ENCODE data around the gene MXD1.

The MXD1 gene

DNA sequence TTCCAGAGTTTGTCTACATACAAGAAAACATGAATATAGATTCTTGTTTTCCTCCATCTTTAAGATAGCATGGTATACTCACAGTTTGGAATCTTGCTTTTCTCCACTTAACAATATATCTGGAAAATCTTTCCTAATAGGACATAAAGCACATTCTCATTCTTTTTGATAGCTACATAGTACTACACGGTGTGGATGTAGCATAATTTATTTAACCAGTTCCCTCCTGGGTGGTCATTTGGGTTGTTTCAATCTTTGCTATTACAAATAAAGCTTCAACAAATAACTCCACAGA, 19.7 kb downstream of the MXD1 start:
- H3K27ac ChIP-seq (ENCODE audit: low read depth, low read length) = no peak overlapping the region
- no peak overlapping the region for H3K4me3 ChIP-seq (ENCODE audit: low read depth, low read length)
- H3K36me3 ChIP-seq (ENCODE audit: control insufficient read depth, insufficient read depth, low read length) = peaks cover 8% of the 10 kb centered on the region
- no peaks in the 10 kb centered on the region for H3K27me3 ChIP-seq (ENCODE audit: control insufficient read depth, insufficient read depth, low read length)
- peaks cover 7% of the 10 kb centered on the region; the same call in 1 of the 2 replicates for H3K4me1 ChIP-seq (ENCODE audit: control insufficient read depth, insufficient read depth, low read length)
- H3K9me3 ChIP-seq (ENCODE audit: control insufficient read depth, insufficient read depth, low read depth, low read length) = no peaks in the 10 kb centered on the region
- H3K9ac ChIP-seq (ENCODE audit: low read length) = no peak overlapping the region

GRCh38 chr2:69935011-69935410, 20.1 kb downstream of the MXD1 start:
- peaks cover 8% of the 10 kb centered on the region for H3K36me3 ChIP-seq (ENCODE audit: control insufficient read depth, insufficient read depth, low read length)
- H3K27me3 ChIP-seq (ENCODE audit: control insufficient read depth, insufficient read depth, low read length) = no peaks in the 10 kb centered on the region

GRCh38 chr2:69936906-69937305, 22.0 kb downstream of the MXD1 start:
- H3K27ac ChIP-seq (ENCODE audit: low read depth, low read length) = no peak overlapping the region
- H3K36me3 ChIP-seq (ENCODE audit: control insufficient read depth, insufficient read depth, low read length) = peaks cover 8% of the 10 kb centered on the region
- peaks cover 7% of the 10 kb centered on the region; the same call in 1 of the 2 replicates for H3K4me1 ChIP-seq (ENCODE audit: control insufficient read depth, insufficient read depth, low read length)

More at GRCh38 chr2:69935011-69935410, 20.1 kb downstream of the MXD1 start:
- Histone ChIP-seq H3K9me3 (ENCODE audit: control insufficient read depth, insufficient read depth, low read depth, low read length) (no peaks in the 10 kb centered on the region), H3K27ac (ENCODE audit: low read depth, low read length) (no peak overlapping the region), H3K4me1 (ENCODE audit: control insufficient read depth, insufficient read depth, low read length) (peaks cover 7% of the 10 kb centered on the region; the same call in 1 of the 2 replicates), H3K4me3 (ENCODE audit: low read depth, low read length) (no peak overlapping the region), H3K9ac (ENCODE audit: low read length) (no peak overlapping the region)

DNA sequence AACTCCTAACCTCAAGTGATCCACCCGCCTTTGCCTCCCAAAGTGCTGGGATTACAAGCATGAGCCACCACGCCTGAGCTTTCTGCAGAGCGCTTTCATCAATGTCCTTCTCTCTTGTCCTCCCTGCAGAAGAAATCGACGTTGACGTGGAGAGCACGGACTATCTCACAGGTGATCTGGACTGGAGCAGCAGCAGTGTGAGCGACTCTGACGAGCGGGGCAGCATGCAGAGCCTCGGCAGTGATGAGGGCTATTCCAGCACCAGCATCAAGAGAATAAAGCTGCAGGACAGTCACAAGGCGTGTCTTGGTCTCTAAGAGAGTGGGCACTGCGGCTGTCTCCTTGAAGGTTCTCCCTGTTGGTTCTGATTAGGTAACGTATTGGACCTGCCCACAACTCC, 23.1 kb downstream of the MXD1 start:
- Histone ChIP-seq H3K27me3 (ENCODE audit: control insufficient read depth, insufficient read depth, low read length) (no peaks in the 10 kb centered on the region), H3K36me3 (ENCODE audit: control insufficient read depth, insufficient read depth, low read length) (peaks cover 8% of the 10 kb centered on the region), H3K9ac (ENCODE audit: low read length) (no peak overlapping the region), H3K4me3 (ENCODE audit: low read depth, low read length) (no peak overlapping the region), H3K9me3 (ENCODE audit: control insufficient read depth, insufficient read depth, low read depth, low read length) (no peaks in the 10 kb centered on the region), H3K27ac (ENCODE audit: low read depth, low read length) (no peak overlapping the region), H3K4me1 (ENCODE audit: control insufficient read depth, insufficient read depth, low read length) (peaks cover 7% of the 10 kb centered on the region; the same call in 1 of the 2 replicates)

More at GRCh38 chr2:69936906-69937305, 22.0 kb downstream of the MXD1 start:
- no peaks in the 10 kb centered on the region for H3K27me3 ChIP-seq (ENCODE audit: control insufficient read depth, insufficient read depth, low read length)
- no peak overlapping the region for H3K9ac ChIP-seq (ENCODE audit: low read length)
- no peak overlapping the region for H3K4me3 ChIP-seq (ENCODE audit: low read depth, low read length)
- H3K9me3 ChIP-seq (ENCODE audit: control insufficient read depth, insufficient read depth, low read depth, low read length) = no peaks in the 10 kb centered on the region

GRCh38 chr2:69939722-69940121, 24.8 kb downstream of the MXD1 start:
- Histone ChIP-seq H3K27me3 (ENCODE audit: control insufficient read depth, insufficient read depth, low read length) (no peaks in the 10 kb centered on the region), H3K36me3 (ENCODE audit: control insufficient read depth, insufficient read depth, low read length) (peaks cover 8% of the 10 kb centered on the region), H3K4me3 (ENCODE audit: low read depth, low read length) (no peak overlapping the region), H3K4me1 (ENCODE audit: control insufficient read depth, insufficient read depth, low read length) (peaks cover 7% of the 10 kb centered on the region; the same call in 1 of the 2 replicates), H3K27ac (ENCODE audit: low read depth, low read length) (no peak overlapping the region), H3K9me3 (ENCODE audit: control insufficient read depth, insufficient read depth, low read depth, low read length) (no peaks in the 10 kb centered on the region), H3K9ac (ENCODE audit: low read length) (no peak overlapping the region)

- peaks cover 6% of the 10 kb centered on the region; the same call in 1 of the 2 replicates for H3K36me3 ChIP-seq (ENCODE audit: control insufficient read depth, insufficient read depth, low read length)
Observed at GRCh38 chr2:69940691-69941090, 25.8 kb downstream of the MXD1 start.

DNA sequence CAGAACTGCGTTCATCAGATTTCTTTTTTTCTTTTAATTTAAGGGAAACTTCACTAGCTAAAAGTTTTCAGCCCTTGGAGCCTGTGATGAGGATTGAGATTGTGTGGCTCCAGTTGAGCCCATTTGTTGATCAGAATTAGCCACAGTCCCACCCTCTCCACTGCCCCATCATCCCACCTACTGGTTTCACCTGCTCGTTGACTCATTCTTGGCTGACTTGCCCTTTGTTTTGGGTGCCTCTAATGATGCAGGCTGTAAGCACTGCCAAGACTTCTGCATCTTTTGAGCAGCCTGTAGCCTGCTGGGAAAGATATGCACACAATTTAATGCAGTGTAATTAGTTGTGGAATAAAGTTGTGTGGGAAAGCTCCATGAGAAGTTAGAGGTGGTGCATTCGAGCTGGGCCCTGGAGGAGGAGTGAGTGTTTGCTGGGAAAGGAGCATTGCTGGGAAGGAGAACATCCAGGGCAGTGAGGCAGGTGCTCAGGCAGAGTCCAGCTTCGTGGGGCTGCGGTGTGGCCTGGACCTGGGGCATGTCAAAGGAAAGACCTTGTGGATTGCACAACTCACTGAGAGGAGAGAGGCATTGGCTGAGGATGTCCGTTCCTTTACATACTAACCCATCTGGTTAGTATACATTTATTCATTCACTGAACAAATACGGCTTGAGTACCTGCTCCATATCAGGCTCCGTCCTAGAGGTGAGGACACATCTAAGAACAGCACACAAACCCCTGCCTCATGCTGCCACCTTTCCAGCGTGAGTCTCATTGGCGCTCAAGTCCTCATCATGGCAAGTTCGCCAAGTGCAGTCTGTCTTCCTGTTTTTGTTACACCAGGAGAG, 28.3 kb downstream of the MXD1 start:
- peaks cover 2% of the 10 kb centered on the region; the same call in 1 of the 2 replicates for H3K36me3 ChIP-seq (ENCODE audit: control insufficient read depth, insufficient read depth, low read length)
- H3K4me3 ChIP-seq (ENCODE audit: low read depth, low read length) = no peak overlapping the region
- peaks cover 6% of the 10 kb centered on the region; the same call in 1 of the 2 replicates for H3K4me1 ChIP-seq (ENCODE audit: control insufficient read depth, insufficient read depth, low read length)
- no peaks in the 10 kb centered on the region for H3K9me3 ChIP-seq (ENCODE audit: control insufficient read depth, insufficient read depth, low read depth, low read length)
- H3K27me3 ChIP-seq (ENCODE audit: control insufficient read depth, insufficient read depth, low read length) = no peaks in the 10 kb centered on the region
- no peak overlapping the region for H3K9ac ChIP-seq (ENCODE audit: low read length)
- no peak overlapping the region for H3K27ac ChIP-seq (ENCODE audit: low read depth, low read length)

More at GRCh38 chr2:69940691-69941090, 25.8 kb downstream of the MXD1 start:
- Histone ChIP-seq H3K27ac (ENCODE audit: low read depth, low read length) (no peak overlapping the region), H3K27me3 (ENCODE audit: control insufficient read depth, insufficient read depth, low read length) (no peaks in the 10 kb centered on the region), H3K9me3 (ENCODE audit: control insufficient read depth, insufficient read depth, low read depth, low read length) (no peaks in the 10 kb centered on the region), H3K4me3 (ENCODE audit: low read depth, low read length) (no peak overlapping the region), H3K9ac (ENCODE audit: low read length) (no peak overlapping the region), H3K4me1 (ENCODE audit: control insufficient read depth, insufficient read depth, low read length) (peaks cover 7% of the 10 kb centered on the region; the same call in 1 of the 2 replicates)

- peaks cover 11% of the 10 kb centered on the region; the same call in 1 of the 2 replicates for H3K4me1 ChIP-seq (ENCODE audit: control insufficient read depth, insufficient read depth, low read length)
- no peak overlapping the region for H3K4me3 ChIP-seq (ENCODE audit: low read depth, low read length)
- no peak overlapping the region for H3K27ac ChIP-seq (ENCODE audit: low read depth, low read length)
- no peaks in the 10 kb centered on the region for H3K9me3 ChIP-seq (ENCODE audit: control insufficient read depth, insufficient read depth, low read depth, low read length)
- H3K9ac ChIP-seq (ENCODE audit: low read length) = no peak overlapping the region
- no peaks in the 10 kb centered on the region for H3K36me3 ChIP-seq (ENCODE audit: control insufficient read depth, insufficient read depth, low read length)
- H3K27me3 ChIP-seq (ENCODE audit: control insufficient read depth, insufficient read depth, low read length) = no peaks in the 10 kb centered on the region
Observed at GRCh38 chr2:69943843-69944525, 29.1 kb downstream of the MXD1 start.

- H3K27ac ChIP-seq (ENCODE audit: low read depth, low read length) = no peak overlapping the region
- H3K36me3 ChIP-seq (ENCODE audit: control insufficient read depth, insufficient read depth, low read length) = no peaks in the 10 kb centered on the region
- H3K9me3 ChIP-seq (ENCODE audit: control insufficient read depth, insufficient read depth, low read depth, low read length) = no peaks in the 10 kb centered on the region
- H3K27me3 ChIP-seq (ENCODE audit: control insufficient read depth, insufficient read depth, low read length) = no peaks in the 10 kb centered on the region
- H3K4me1 ChIP-seq (ENCODE audit: control insufficient read depth, insufficient read depth, low read length) = peaks cover 11% of the 10 kb centered on the region; the same call in 1 of the 2 replicates
- H3K4me3 ChIP-seq (ENCODE audit: low read depth, low read length) = no peak overlapping the region
- H3K9ac ChIP-seq (ENCODE audit: low read length) = no peak overlapping the region
Observed at GRCh38 chr2:69944756-69945155, 29.8 kb downstream of the MXD1 start.

DNA sequence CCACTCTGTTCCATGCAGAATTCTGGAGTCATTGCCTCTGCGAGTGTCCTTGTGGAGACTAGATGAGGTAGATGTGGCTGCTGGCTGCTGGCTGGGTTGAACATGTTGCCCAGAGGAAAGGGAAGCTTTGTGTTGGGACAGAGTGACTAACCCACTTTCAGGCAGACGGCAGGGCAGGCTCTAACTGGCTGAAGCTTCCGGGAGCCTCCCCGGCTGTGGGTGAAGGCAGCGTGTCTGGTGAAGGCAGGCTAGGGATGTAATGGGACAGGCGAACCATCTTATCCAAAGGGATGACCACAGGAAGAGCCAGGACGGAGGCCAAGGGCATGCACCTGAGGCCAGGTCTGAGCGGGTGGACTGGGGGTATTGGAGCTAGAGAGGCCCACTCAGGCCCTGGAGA, 30.5 kb downstream of the MXD1 start:
- no peak overlapping the region for H3K27ac ChIP-seq (ENCODE audit: low read depth, low read length)
- no peaks in the 10 kb centered on the region for H3K36me3 ChIP-seq (ENCODE audit: control insufficient read depth, insufficient read depth, low read length)
- no peak overlapping the region for H3K4me3 ChIP-seq (ENCODE audit: low read depth, low read length)
- no peaks in the 10 kb centered on the region for H3K27me3 ChIP-seq (ENCODE audit: control insufficient read depth, insufficient read depth, low read length)
- no peaks in the 10 kb centered on the region for H3K9me3 ChIP-seq (ENCODE audit: control insufficient read depth, insufficient read depth, low read depth, low read length)
- no peak overlapping the region for H3K9ac ChIP-seq (ENCODE audit: low read length)
- H3K4me1 ChIP-seq (ENCODE audit: control insufficient read depth, insufficient read depth, low read length) = peaks cover 11% of the 10 kb centered on the region; the same call in 1 of the 2 replicates

GRCh38 chr2:69945941-69946340, 31.0 kb downstream of the MXD1 start:
- Histone ChIP-seq H3K4me1 (ENCODE audit: control insufficient read depth, insufficient read depth, low read length) (peaks cover 11% of the 10 kb centered on the region; the same call in 1 of the 2 replicates), H3K9ac (ENCODE audit: low read length) (no peak overlapping the region), H3K27ac (ENCODE audit: low read depth, low read length) (no peak overlapping the region), H3K36me3 (ENCODE audit: control insufficient read depth, insufficient read depth, low read length) (no peaks in the 10 kb centered on the region), H3K27me3 (ENCODE audit: control insufficient read depth, insufficient read depth, low read length) (no peaks in the 10 kb centered on the region), H3K4me3 (ENCODE audit: low read depth, low read length) (no peak overlapping the region), H3K9me3 (ENCODE audit: control insufficient read depth, insufficient read depth, low read depth, low read length) (no peaks in the 10 kb centered on the region)

Data from HUES6 (cell line).